Chondrocyte (in vitro differentiated cells): ENCODE data around the gene MEX3A. TPM values are rescaled to one million over a fixed set of nuclear protein-coding genes. Genes with fewer than 3 reads are reported as not detected.
A peak's percentile ranks its signal among the peaks of the same experiment; 100 is the strongest.

Experiments used
- DNase-seq: peaks from one replicate; pipeline ENCODE4 v3.0.0; 2021; ENCODE audit warnings: mixed read lengths, low spot score
- H3K27ac Mint-ChIP-seq: one replicate; pipeline ENCODE4 v1.8.0; 2021; ENCODE audit warnings: mild to moderate bottlenecking, moderate library complexity, mixed read lengths; ENCODE audit not compliant: unreplicated experiment
- H3K27me3 Mint-ChIP-seq: 2 replicates; pipeline ENCODE4 v1.8.0; 2021; ENCODE audit warnings: low read depth, mixed read lengths
- H3K36me3 Mint-ChIP-seq: 2 replicates; pipeline ENCODE4 v1.8.0; 2021; ENCODE audit warnings: low read depth, mixed read lengths
- H3K4me1 Mint-ChIP-seq: 2 replicates; pipeline ENCODE4 v1.8.0; 2021; ENCODE audit warnings: low read depth, mild to moderate bottlenecking, mixed read lengths
- H3K4me3 Mint-ChIP-seq: one replicate; pipeline ENCODE4 v1.8.0; 2021; ENCODE audit warnings: mild to moderate bottlenecking, moderate library complexity, mixed read lengths; ENCODE audit not compliant: unreplicated experiment
- H3K9me3 Mint-ChIP-seq: 2 replicates; pipeline ENCODE4 v1.8.0; 2021; ENCODE audit warnings: low read depth, mixed read lengths
- CTCF ChIP-seq: fragments of 200-600 bp; sonication (generic); IDR thresholded peaks from 2 replicates; pipeline ENCODE4 v1.5.0; 2021; ENCODE audit warnings: antibody characterized with exemption, mild to moderate bottlenecking, moderate library complexity
- total RNA-seq: library from RNA; stranded (reverse); gene quantifications from 3 replicates; pipeline ENCODE4 v1.2.1, GENCODE V29; 2021

The MEX3A gene
- total RNA-seq, 1 donor from 2014 or later, result 12.7 TPM

- DNase-seq, result no peak
- H3K4me3 Mint-ChIP-seq, result no peak overlapping the region
- H3K36me3 Mint-ChIP-seq, result no peaks in the 10 kb centered on the region
- no peaks in the 10 kb centered on the region for H3K27me3 Mint-ChIP-seq
- TF ChIP-seq CTCF, result no peak
- H3K4me1 Mint-ChIP-seq, result no peaks in the 10 kb centered on the region
- H3K9me3 Mint-ChIP-seq, result no peaks in the 10 kb centered on the region
- H3K27ac Mint-ChIP-seq, result no peak overlapping the region
These were observed 18.3 kb downstream of the MEX3A start for GRCh38 chr1:156063997-156064285.

- Mint-ChIP-seq H3K9me3 (no peaks in the 10 kb centered on the region), H3K27me3 (no peaks in the 10 kb centered on the region), H3K27ac (no peak overlapping the region), H3K36me3 (no peaks in the 10 kb centered on the region), H3K4me3 (no peak overlapping the region), H3K4me1 (no peaks in the 10 kb centered on the region)
- no peak for DNase-seq
- no peak for TF ChIP-seq CTCF
These were observed 20.1 kb downstream of the MEX3A start for GRCh38 chr1:156062189-156062588.

- no peak for DNase-seq
- H3K4me1 Mint-ChIP-seq, result peaks cover 4% of the 10 kb centered on the region
- H3K27me3 Mint-ChIP-seq, result no peaks in the 10 kb centered on the region
- peak within 1 kb of the TSS; percentile 14 for H3K27ac Mint-ChIP-seq
- H3K9me3 Mint-ChIP-seq, result no peaks in the 10 kb centered on the region
- no peaks in the 10 kb centered on the region for H3K36me3 Mint-ChIP-seq
- TF ChIP-seq CTCF, result no peak
- no peak within 1 kb of the TSS for H3K4me3 Mint-ChIP-seq
These were observed 21.2 kb downstream of the MEX3A start, which contains the start of gene RAB25 for GRCh38 chr1:156060937-156061636. RAB25 (plus strand) TSS chr1:156061160; CDS start chr1:156061401, 241 bp downstream.

- peaks cover 26% of the 10 kb centered on the region for H3K4me1 Mint-ChIP-seq
- no peak for DNase-seq
- no peaks in the 10 kb centered on the region for H3K27me3 Mint-ChIP-seq
- TF ChIP-seq CTCF, result no peak
- H3K27ac Mint-ChIP-seq, result no peak overlapping the region
- H3K4me3 Mint-ChIP-seq, result no peak overlapping the region
- H3K9me3 Mint-ChIP-seq, result no peaks in the 10 kb centered on the region
- H3K36me3 Mint-ChIP-seq, result peaks cover 2% of the 10 kb centered on the region
These were observed 25.9 kb downstream of the MEX3A start for GRCh38 chr1:156056326-156056849.

GRCh38 chr1:156055281-156056048 lies 26.8 kb downstream of the MEX3A start:
- Mint-ChIP-seq H3K4me1 (peaks cover 32% of the 10 kb centered on the region), H3K36me3 (peaks cover 2% of the 10 kb centered on the region), H3K27ac (peak overlapping the region; percentile 86), H3K27me3 (no peaks in the 10 kb centered on the region), H3K9me3 (no peaks in the 10 kb centered on the region), H3K4me3 (peak overlapping the region; percentile 90)
- DNase-seq, result no peak
- no peak for TF ChIP-seq CTCF
